Activated T-helper 17 cell treated with anti-CD3 and anti-CD28 coated beads, Interleukin-2, amount 50 U/mL, for 72 hours (primary cell): Measurements from ENCODE around the gene FBXO22. TPM values are rescaled to one million over a fixed set of nuclear protein-coding genes. Genes with fewer than 3 reads are reported as not detected.
"Not testable (repeated sequence)": the region's sequence is repeated elsewhere in the genome, so short reads cannot be mapped to it uniquely, and the experiment has no call there.

Source experiments
- ATAC-seq: fragments of 150-1000 bp; cut with Tn5 transposase; replicated peaks from 2 replicates; pipeline ENCODE4 v1.10.0; 2021; ENCODE audit warnings: mild to moderate bottlenecking, moderate library complexity
- H3K27ac Mint-ChIP-seq: one replicate; pipeline ENCODE4 v1.8.0; 2022; ENCODE audit warnings: mixed read lengths
- H3K27me3 Mint-ChIP-seq: one replicate; pipeline ENCODE4 v1.8.0; 2022; ENCODE audit warnings: mixed read lengths
- H3K36me3 Mint-ChIP-seq: one replicate; pipeline ENCODE4 v1.8.0; 2022; ENCODE audit warnings: low read depth, mild to moderate bottlenecking, mixed read lengths
- H3K4me1 Mint-ChIP-seq: one replicate; pipeline ENCODE4 v1.8.0; 2022; ENCODE audit warnings: mixed read lengths
- H3K4me3 Mint-ChIP-seq: one replicate; pipeline ENCODE4 v1.8.0; 2022; ENCODE audit warnings: mild to moderate bottlenecking, mixed read lengths
- H3K9me3 Mint-ChIP-seq: one replicate; pipeline ENCODE4 v1.8.0; 2022; ENCODE audit warnings: mixed read lengths
- total RNA-seq, 2 donors: library from RNA; stranded (reverse); gene quantifications; one replicate each; pipeline ENCODE4 v1.2.3, GENCODE V29; 2022

FBXO22 gene
- total RNA-seq, 2 donors from 2014 or later = 36.8 to 55.1 TPM

DNA sequence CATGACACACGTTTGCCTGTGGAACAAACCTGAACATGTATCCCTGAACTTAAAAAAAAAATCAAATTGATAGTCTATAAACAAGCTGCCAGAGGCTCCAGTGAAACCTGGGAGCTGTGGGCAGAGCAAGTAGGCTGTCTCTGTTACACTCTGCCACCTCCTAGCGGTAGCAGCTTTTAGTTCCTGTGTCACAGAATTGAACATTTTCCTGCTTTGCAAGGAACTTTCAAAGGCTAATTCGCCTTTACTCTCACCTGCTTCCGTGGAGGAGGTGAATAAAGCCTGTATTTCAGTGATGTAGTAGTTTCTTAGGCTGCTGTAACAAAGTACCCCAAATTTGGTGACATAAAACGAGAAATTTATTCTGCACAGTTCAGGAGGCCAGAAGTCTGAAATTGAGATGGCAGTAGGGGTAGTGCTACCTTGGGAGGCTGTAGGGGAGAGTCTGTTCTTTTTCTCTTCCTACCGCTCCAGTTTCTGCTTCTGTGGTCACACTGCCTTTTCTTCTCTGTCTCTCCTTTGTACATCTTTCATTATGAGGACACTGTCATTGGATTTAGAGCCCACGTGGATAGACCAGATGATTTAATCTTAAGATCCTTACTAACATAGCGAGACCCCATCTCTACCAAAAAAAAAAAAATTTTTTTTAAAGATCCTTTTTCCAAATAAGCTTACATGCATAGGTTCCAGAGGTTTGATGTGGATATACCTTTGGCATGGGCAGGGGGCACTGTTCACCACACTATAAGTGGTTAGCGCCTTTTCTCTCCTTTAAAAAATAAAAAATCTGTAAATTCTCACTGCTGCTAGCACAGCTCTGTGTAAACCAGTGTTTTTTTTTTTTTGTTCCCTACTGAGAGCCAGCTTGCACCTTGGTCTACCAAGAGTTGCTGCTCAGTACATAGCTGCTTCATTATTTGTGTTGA lies 25.3 kb downstream of the FBXO22 start:
- no peak for ATAC-seq
- no peaks in the 10 kb centered on the region for H3K27me3 Mint-ChIP-seq
- H3K4me3 Mint-ChIP-seq = no peak overlapping the region
- H3K36me3 Mint-ChIP-seq = peaks cover 89% of the 10 kb centered on the region
- H3K4me1 Mint-ChIP-seq = peaks cover 15% of the 10 kb centered on the region
- H3K27ac Mint-ChIP-seq = no peak overlapping the region
- H3K9me3 Mint-ChIP-seq = no peaks in the 10 kb centered on the region

GRCh38 chr15:75929799-75930565 lies 26.3 kb downstream of the FBXO22 start:
- peaks cover 13% of the 10 kb centered on the region for H3K4me1 Mint-ChIP-seq
- no peak overlapping the region for H3K27ac Mint-ChIP-seq
- H3K9me3 Mint-ChIP-seq = no peaks in the 10 kb centered on the region
- H3K36me3 Mint-ChIP-seq = peaks cover 91% of the 10 kb centered on the region
- no peaks in the 10 kb centered on the region for H3K27me3 Mint-ChIP-seq
- peak; percentile 39 for ATAC-seq
- H3K4me3 Mint-ChIP-seq = no peak overlapping the region

GRCh38 chr15:75930866-75931265 lies 27.2 kb downstream of the FBXO22 start:
- Mint-ChIP-seq H3K36me3 (peaks cover 90% of the 10 kb centered on the region), H3K4me3 (no peak overlapping the region), H3K27ac (no peak overlapping the region), H3K9me3 (no peaks in the 10 kb centered on the region), H3K27me3 (no peaks in the 10 kb centered on the region), H3K4me1 (peaks cover 13% of the 10 kb centered on the region)
- ATAC-seq = no peak

GRCh38 chr15:75942464-75942863 lies 38.8 kb downstream of the FBXO22 start:
- peaks cover 12% of the 10 kb centered on the region for H3K27me3 Mint-ChIP-seq
- H3K27ac Mint-ChIP-seq = no peak overlapping the region
- peaks cover 5% of the 10 kb centered on the region for H3K9me3 Mint-ChIP-seq
- H3K36me3 Mint-ChIP-seq = peaks cover 18% of the 10 kb centered on the region
- H3K4me1 Mint-ChIP-seq = no peaks in the 10 kb centered on the region
- no peak for ATAC-seq
- no peak overlapping the region for H3K4me3 Mint-ChIP-seq

DNA sequence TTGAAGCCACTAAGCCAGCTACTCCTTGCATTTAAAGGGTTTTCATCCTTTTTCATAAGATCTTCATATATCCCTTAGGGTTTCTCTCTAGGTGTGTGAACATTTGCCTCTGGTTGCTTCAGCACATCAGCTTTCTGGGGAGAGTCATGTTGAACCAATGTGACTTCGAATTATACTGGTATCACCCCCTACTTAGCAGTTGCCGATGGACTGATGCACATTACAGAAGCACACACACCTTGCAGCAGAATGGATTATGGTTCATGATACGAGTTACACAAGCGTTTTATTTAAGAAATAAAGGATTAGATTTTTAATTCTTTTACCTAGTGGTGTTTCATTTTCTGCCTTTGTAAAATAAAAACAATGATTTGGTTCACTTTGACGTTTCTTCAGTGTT lies 39.6 kb downstream of the FBXO22 start:
- Mint-ChIP-seq H3K27ac (no peak overlapping the region), H3K4me1 (no peaks in the 10 kb centered on the region), H3K9me3 (peaks cover 5% of the 10 kb centered on the region), H3K36me3 (peaks cover 10% of the 10 kb centered on the region), H3K4me3 (no peak overlapping the region), H3K27me3 (peaks cover 18% of the 10 kb centered on the region)
- no peak for ATAC-seq

DNA sequence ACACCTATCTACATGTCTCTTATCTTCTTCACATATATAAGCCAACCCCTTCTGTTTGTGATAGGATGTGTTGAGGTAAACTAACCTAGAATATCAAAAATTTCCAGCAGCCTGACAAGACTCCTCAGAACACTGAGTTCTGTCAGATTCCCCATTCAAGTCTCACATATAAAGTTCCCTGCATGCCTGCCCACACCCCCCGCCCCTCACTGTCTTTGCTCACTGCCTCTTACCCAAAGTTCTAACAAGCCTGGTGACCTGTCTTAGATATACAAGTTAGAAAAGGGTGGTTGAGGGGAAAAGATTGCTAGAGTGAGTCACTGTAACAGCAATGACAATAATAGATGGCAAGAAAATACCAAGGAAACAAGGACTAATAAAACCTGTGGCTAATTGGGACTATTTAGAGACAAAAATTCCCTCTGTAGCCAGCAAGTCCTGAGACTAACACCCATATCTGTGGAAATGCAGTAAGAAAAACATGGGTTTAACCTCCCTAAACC lies 40.1 kb downstream of the FBXO22 start:
- peaks cover 5% of the 10 kb centered on the region for H3K36me3 Mint-ChIP-seq

GRCh38 chr15:75945953-75946352 lies 42.3 kb downstream of the FBXO22 start:
- no peaks in the 10 kb centered on the region for H3K9me3 Mint-ChIP-seq
- no peaks in the 10 kb centered on the region for H3K36me3 Mint-ChIP-seq
- H3K4me1 Mint-ChIP-seq = no peaks in the 10 kb centered on the region
- ATAC-seq = no peak
- H3K27me3 Mint-ChIP-seq = peaks cover 30% of the 10 kb centered on the region
- H3K27ac Mint-ChIP-seq = no peak overlapping the region
- H3K4me3 Mint-ChIP-seq = no peak overlapping the region

More for the DNA sequence above, 40.1 kb downstream of the FBXO22 start:
- Mint-ChIP-seq H3K9me3 (no peaks in the 10 kb centered on the region), H3K27me3 (peaks cover 18% of the 10 kb centered on the region), H3K27ac (no peak overlapping the region), H3K4me1 (no peaks in the 10 kb centered on the region), H3K4me3 (no peak overlapping the region)
- ATAC-seq = no peak

DNA sequence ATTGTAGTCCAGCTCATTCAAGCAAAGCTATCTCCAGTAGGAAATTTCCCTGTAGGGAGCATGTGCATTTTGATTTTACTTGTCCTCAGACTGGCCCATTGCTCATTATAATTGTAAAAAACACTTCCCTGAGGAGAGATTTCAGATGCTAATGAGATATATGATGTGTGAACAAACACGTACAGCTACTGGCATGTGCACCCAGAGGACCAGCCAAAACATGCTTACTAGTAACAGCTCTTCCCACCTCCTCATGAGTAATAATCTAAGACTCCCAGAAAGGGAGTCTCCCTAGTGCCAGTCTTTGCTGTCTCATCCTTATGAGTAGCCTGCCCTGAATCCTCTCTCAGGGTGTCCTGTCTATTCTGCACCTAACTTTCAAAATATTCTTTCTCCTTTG lies 43.4 kb downstream of the FBXO22 start:
- peaks cover 37% of the 10 kb centered on the region for H3K27me3 Mint-ChIP-seq

DNA sequence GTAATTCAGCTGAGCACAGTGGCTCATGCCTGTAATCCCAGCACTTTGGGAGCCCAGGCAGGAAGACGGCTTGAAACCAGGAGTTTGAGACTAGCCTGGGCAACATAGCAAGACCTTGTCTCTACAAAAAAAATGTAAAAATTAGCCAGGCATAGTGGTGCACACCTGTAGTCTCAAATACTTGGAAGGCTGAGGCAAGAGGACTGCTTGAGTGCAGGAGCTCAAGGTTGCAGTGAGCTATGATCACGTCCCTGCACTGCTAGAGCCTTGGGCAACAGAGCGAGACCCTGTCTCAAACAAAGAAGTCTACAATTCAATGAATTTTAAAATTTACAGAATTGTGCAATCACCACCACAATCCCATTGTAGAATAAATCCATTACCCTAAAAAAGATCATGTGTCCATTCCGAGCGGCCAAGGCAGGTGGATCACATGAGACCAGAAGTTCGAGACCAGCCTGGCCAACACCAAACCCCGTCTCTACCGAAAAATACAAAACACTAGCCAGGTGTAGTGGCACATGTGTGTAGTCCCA lies 45.2 kb downstream of the FBXO22 start:
- no peak overlapping the region for H3K4me3 Mint-ChIP-seq
- H3K36me3 Mint-ChIP-seq = no peaks in the 10 kb centered on the region
- no peak overlapping the region for H3K27ac Mint-ChIP-seq
- no peaks in the 10 kb centered on the region for H3K4me1 Mint-ChIP-seq
- ATAC-seq = no peak
- H3K27me3 Mint-ChIP-seq = peaks cover 40% of the 10 kb centered on the region
- no peaks in the 10 kb centered on the region for H3K9me3 Mint-ChIP-seq

More for the DNA sequence above, 43.4 kb downstream of the FBXO22 start:
- H3K4me3 Mint-ChIP-seq = no peak overlapping the region
- no peaks in the 10 kb centered on the region for H3K9me3 Mint-ChIP-seq
- no peaks in the 10 kb centered on the region for H3K4me1 Mint-ChIP-seq
- no peaks in the 10 kb centered on the region for H3K36me3 Mint-ChIP-seq
- H3K27ac Mint-ChIP-seq = no peak overlapping the region
- ATAC-seq = peak; percentile 79

- Mint-ChIP-seq H3K4me1 (no peaks in the 10 kb centered on the region), H3K36me3 (no peaks in the 10 kb centered on the region), H3K9me3 (no peaks in the 10 kb centered on the region), H3K4me3 (no peak overlapping the region), H3K27me3 (peaks cover 41% of the 10 kb centered on the region), H3K27ac (no peak overlapping the region)
- peak; percentile 58 for ATAC-seq
Observed at GRCh38 chr15:75952525-75952924, 48.8 kb downstream of the FBXO22 start.

GRCh38 chr15:75955720-75956119 lies 52.0 kb downstream of the FBXO22 start:
- H3K27me3 Mint-ChIP-seq = peaks cover 32% of the 10 kb centered on the region
- H3K36me3 Mint-ChIP-seq = no peaks in the 10 kb centered on the region
- no peak overlapping the region for H3K27ac Mint-ChIP-seq
- H3K9me3 Mint-ChIP-seq = no peaks in the 10 kb centered on the region
- H3K4me3 Mint-ChIP-seq = no peak overlapping the region
- no peaks in the 10 kb centered on the region for H3K4me1 Mint-ChIP-seq
- no peak for ATAC-seq

- ATAC-seq = no peak
- Mint-ChIP-seq H3K4me3 (no peak overlapping the region), H3K9me3 (no peaks in the 10 kb centered on the region), H3K27ac (no peak overlapping the region), H3K36me3 (no peaks in the 10 kb centered on the region), H3K4me1 (no peaks in the 10 kb centered on the region), H3K27me3 (peaks cover 10% of the 10 kb centered on the region)
Observed at GRCh38 chr15:75961331-75961730, 57.7 kb downstream of the FBXO22 start.

DNA sequence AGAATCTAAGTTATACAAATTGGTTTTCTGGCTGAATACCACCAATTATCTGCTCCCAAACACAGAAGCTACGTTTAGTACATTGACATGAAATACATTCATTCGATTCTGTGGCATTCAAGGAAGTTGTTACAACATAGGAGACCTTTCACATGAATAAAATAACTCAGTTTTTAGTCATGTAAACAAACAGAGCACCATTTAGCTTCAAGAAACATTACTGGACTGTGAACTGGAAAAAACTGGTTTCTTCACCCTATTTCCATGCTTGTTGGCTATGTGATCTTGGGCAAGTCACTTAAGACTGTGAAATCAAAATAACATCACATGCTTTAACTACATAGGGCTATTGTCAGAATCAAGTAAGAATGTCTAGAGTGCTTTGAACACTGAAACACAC lies 62.4 kb downstream of the FBXO22 start:
- H3K36me3 Mint-ChIP-seq = no peaks in the 10 kb centered on the region
- no peak overlapping the region for H3K4me3 Mint-ChIP-seq
- no peaks in the 10 kb centered on the region for H3K27me3 Mint-ChIP-seq

DNA sequence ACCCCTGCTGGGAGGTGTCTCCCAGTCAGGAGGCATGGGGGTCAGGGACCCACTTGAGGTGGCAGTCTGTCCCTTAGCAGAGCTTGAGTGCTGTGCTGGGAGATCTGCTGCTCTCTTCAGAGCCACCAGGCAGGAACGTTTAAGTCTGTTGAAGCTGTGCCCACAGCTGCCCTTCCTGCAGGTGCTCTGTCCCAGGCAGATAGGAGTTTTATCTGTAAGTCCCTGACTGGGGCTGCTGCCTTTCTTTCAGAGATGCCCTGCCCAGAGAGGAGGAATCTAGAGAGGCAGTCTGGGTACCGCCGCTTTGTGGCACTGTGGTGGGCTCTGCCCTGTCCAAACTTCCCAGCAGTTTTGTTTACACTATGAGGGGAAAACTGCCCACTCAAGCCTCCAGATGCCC lies 73.1 kb downstream of the FBXO22 start:
- not testable (repeated sequence) for H3K36me3 Mint-ChIP-seq, H3K4me3 Mint-ChIP-seq, H3K9me3 Mint-ChIP-seq, ATAC-seq, H3K27ac Mint-ChIP-seq, H3K4me1 Mint-ChIP-seq
- H3K27me3 Mint-ChIP-seq = peaks cover 30% of the 10 kb centered on the region

More for the DNA sequence above, 62.4 kb downstream of the FBXO22 start:
- ATAC-seq = no peak
- no peaks in the 10 kb centered on the region for H3K9me3 Mint-ChIP-seq
- H3K27ac Mint-ChIP-seq = no peak overlapping the region
- no peaks in the 10 kb centered on the region for H3K4me1 Mint-ChIP-seq
